ENCODE results near the gene MYL10.

The MYL10 gene

DNA sequence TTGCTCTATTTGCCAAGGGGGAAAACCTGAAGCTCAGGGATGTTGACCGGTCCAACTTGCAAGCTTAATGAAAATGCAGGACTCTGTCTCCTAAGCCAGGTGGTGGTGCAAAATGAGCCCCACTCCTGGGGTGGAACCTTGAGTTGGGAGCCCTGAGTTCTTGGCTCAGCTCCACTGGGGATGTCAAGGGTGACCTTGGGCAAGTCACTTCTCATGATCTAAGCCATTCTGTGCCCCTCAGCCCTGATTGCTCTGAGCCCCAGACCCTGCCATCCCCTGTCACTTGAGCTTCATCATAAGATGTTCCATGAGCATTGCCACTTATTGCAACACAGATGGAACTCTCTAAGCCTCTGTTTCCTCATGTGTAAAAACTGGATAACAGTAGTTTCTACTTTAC, 33.9 kb downstream of the MYL10 start:
- FAIRE-seq, result no peak

DNA sequence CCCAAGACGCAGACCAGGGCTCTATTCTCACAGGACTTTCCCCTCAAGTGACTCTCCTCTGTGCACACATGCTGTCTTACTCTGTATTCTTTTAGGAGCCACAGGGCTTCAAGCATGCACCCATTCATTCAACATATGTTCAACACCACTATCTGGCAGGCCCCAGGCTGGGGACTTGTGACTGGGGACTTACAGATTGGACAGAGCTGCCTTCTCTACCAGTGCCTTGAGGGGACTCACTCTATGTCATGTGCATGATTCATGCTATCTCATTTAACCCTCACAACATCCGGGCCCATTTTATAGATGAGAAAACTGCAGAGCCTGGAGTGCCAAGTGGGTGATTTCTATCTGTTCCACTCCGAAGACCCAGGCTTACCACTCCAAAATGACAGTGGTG, 34.3 kb downstream of the MYL10 start:
- FAIRE-seq, result no peak

DNA sequence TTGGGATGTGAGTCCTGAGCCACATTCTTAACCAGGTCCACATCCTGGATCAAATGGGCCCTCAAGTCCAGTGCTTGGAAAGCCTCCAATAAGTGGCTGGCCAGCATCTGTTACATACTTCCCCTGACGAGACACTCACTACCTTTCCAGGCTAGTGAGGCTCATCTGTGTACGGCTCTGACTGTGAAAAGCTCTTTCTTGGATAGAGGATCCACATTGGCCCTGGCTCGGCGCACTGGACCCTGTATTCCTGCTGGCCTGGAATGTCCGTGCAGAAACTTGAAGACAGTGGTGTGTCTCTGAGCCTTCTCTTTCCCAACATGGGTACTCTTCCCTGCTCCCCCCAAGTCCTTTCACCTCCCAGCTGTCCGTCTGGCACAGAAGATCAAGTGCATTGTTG, 35.5 kb downstream of the MYL10 start:
- no peak for FAIRE-seq

DNA sequence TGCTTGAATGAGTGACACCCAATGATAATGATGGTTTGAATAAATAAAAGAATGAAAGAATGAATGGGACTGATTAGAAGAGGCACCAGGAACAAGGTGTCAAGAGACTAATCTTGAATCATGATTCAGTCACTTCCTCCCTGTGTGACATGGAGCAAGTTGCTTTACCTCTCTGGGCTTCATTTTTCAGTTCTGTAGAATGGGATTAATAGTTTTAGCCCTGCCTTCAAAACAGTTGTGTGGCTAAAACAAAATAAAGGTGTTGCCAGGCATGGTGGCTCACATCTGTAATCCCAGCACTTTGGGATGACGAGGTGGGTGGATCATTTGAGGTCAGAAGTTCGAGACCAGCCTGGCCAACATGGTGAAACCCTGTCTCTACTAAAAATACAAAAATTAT, 37.6 kb downstream of the MYL10 start:
- FAIRE-seq, result no peak

DNA sequence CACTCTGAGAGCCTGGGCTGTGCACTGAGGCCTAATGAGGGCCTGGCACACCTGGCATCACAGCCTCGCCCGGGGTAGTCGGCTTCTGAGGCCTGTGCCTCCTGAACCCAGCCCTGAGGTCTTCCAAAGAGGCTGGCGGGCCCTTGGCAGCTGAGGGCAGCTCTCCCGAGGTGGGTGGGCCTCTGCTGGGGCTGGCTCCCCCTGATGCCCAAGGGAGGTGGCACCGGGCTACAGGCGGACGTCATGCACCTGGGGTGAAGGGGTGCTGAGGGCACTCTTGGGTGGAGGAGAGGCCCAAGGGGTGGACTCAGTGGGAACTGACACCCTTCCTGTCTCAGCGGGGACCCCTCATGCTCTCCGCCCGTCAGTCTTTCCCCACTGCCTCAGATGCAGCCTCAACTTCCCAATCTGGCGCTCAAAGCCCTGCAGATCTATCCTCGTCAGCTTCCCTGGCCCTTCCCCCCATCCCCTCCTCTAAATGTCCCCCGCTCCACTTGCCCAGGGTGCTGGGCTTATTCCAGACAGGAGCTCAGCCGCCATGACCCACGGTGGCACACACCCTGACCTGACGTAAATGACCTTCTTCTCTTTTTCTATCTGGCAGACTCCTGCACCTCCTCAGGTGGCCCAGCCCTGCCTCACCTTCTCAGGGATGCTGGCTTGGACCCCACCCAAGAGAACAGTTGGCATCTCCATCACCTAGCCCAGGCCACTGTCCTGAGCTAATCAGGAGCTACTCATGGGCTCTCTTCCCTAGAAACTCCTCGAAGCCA, 38.2 kb downstream of the MYL10 start:
- no peak for FAIRE-seq

GRCh38 chr7:101589976-101590662, 39.0 kb downstream of the MYL10 start:
- FAIRE-seq, result no peak

GRCh38 chr7:101589052-101589451, 40.0 kb downstream of the MYL10 start:
- FAIRE-seq, result no peak

DNA sequence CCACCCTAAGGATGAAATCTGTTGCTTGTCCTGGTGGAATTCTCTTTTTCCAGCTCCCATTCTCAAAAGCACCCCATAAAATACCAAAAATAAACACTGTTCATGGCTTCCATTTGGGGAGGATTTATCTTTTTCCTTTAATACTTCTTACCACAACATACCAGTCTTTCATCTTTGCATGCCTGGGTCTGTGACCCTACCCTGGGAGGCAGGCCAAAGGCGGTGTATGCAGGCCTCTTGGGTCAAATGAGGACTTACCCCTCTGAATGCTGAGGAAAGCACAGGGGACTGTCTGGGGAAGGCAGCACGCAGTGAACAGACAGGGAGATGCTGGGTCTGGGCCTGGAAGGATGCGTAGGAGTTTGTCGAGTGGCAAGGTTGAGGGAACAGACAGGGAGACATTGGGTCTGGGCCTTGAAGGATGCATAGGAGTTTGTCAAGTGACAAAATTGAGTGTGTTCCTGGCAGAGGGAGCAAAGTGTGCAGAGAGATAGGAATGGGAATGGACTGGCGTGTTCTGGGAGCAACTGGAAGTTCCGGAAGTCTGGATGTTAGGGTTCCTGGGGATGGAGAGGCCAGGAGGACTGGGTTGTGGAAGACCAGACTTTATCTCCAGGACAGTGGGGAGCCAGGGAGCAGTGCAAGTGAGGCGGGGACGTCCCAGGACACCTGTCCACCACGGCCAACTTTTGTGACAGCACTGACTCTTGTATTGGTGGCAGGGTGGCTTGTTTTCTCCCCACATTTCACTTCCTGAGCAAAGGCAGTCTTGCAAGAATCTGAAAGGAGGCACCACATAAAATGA, 40.8 kb downstream of the MYL10 start:
- no peak for FAIRE-seq

GRCh38 chr7:101586906-101587677, 42.0 kb downstream of the MYL10 start:
- no peak for FAIRE-seq

DNA sequence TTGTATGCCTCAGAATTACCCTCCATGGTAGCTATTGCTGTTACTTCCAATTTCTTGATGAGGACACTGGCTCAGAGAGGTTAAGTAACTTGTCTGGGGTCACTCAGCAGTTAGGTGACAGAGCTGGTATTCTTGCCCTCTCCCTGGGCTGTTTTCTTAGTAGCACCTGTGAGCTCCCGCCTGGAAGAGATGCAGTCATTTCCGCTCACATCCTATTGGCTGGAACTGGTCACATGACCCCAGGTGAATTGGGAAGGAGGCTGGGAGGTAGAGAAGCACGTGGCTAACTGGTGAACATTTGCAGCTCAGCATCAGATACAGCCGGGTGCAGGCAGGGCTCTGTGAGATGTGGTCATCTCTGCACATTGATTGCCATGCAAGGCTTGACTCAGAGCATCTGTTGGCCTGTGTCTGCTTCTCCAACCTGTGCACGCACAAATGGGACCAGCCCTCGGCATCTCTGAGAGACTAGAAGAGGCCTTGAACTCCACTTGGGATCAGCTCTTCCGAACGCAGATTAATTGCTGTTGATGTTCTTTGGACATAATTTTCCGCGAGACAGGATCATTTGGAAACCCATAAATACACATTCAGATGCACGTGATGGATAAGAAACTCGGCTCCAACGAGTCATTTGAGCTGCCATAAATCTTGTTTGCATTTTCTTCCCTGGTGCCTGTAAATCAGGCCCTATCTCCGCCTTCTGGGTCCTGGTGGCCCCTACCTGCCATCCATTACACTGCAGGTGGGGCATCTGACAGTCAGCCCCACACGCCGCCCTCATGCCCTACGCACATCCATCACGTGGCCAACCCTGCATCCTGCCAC, 42.8 kb downstream of the MYL10 start:
- no peak for FAIRE-seq

DNA sequence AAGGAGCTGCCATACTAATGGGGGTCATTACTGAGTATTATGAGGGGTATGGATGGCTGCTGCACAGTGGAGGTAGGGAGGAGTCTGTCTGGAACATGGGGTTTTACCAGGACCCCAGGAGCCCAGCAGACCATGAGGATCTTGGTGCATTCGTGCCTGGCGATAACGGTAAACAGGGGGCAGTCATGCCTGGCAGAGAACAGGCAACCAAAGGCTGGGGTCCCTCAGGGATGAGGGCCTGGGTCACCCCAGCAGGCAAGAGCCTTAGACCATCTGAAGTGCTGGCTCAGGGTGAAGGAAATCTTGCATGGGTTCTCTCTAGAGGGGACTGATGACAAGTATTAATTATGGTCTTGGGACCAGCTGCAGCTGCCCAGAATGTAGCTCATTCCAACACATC, 46.1 kb downstream of the MYL10 start:
- no peak for FAIRE-seq

DNA sequence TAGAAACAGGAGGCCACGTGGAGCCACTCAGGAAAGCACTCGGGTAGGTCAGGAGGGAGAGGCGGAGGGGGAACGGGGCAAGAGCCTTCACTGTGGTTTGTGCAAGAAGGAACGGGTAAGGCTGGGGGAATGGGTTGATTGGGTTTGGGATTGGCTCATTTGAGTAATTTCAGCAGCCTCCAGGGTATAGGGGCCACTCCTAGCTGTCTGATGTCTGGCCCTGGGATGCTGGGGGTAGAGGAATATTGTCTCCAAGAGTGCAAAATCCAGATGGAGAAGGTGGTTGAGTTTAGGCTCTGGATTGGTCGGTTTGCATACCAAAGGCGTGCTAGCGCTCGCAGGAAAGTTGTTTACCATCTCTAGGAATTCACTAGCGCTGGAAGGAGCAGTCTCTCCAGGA, 47.2 kb downstream of the MYL10 start:
- no peak for FAIRE-seq

DNA sequence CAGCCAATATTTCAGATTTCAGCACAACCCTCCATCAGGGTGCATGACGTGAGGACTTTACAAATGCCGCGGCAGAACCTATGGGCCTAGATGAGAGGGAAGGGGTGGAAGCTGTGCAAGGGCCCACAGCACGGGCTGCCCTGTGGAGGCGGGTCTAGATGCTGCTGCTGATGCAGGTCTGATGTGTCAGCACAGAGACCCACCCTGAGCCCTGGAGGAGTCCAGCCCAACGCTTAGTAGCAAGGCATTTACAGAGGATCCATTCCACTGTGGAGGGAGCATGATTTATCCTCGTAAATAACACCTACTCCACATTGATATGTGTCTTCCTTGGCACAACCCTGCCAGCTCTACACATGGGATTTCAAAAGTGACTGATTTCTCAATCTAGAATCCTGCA, 48.5 kb downstream of the MYL10 start:
- FAIRE-seq, result no peak

DNA sequence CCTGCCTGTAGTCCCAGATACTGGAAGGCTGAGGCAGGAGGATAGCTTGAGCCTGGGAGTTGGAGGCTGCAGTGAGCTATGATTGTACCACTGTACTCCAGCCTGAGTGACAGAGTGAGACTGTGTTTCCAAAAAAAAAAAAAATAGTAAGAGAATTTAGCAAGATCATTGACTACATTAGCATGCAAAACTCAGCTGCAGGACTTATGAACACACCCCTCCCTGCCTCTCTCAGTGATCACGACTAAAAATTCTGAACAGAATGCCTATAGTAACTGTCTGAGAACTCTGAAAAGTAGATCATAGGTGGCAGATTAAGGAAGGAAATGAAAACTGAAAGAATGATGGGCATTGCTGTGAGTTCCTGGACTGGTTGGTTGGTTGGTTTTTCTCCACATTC, 50.5 kb downstream of the MYL10 start:
- FAIRE-seq, result no peak

DNA sequence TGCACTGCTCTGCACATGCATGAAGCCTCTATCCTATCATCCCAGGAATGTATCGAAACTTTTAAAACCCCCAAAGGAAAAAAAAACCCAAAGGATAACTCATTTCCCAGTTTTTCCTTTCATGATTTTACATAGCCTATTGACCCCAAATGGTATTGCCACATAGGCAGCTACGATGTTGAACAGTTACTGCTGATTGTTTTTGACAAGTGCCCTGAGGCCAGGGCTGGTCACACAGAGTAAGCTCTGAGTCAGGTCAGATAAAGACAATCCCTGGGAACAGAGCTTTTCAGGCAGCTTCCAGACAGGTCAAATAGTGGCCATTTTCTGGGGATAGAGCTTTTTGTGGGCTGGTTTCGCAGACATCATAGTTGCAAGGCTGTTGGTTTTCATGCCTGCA, 52.1 kb downstream of the MYL10 start:
- FAIRE-seq, result no peak

DNA sequence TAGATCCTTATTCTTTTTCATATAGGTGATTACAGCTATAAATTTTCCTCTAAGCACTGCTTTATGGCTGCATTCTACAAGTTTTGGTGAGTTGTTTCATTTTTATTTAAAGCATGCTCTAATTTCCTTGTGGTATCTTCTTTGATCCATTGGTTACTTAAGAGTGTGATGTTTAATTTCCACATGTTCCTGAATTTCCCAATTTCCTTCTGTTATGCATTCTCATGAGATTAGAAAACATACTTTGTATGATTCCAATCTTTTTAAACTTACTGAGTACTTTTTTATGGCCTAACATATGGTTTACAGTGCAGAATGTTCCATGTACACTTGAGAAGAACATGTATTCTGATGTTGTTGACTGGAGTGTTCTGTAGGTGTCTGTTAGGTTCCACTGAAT, 53.4 kb downstream of the MYL10 start:
- FAIRE-seq, result no peak

DNA sequence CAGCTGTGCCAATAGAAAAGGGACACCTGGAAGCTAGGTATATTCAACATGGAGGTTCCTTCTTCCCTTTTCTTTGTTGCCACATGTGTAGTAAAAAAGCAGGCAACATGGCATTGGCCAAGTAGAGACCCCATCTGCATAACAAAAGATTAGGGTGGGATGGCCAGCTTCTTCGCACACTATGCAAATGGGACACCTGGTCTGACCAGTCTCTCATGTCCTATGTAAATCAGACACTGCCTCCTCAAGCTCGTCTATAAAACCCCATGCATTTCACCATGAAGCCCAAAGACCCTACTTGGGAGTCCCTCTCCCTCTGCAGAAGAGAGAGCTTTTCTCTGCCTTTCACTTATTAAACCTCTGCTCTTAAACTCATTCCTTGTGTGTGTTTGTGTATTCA, 53.9 kb downstream of the MYL10 start:
- no peak for FAIRE-seq

- no peak for FAIRE-seq
Observed at GRCh38 chr7:101572156-101572555, 56.9 kb downstream of the MYL10 start.

- no peak for FAIRE-seq
Observed at GRCh38 chr7:101567230-101567629, 61.9 kb downstream of the MYL10 start.

GRCh38 chr7:101565601-101566209, 63.4 kb downstream of the MYL10 start:
- FAIRE-seq, result no peak

DNA sequence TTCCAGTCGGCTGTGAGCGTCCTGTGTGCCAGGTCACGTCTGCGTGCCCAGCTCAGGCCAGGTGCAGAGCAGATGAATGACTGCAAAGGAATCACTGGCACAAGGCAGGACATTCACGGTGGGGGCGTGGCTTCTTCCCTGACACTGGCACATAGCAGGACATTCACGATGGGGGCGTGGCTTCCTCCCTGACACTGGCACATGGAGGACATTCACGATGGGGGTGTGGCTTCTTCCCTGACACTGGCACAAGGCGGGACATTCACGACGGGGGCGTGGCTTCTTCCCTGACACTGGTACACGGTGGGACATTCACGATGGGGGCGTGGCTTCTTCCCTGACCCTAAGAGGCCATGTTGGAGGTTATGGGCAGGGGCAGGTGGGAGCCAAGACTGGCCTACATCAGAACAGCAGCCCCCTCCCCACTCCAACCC, 64.3 kb downstream of the MYL10 start:
- no peak for FAIRE-seq

All from colon (tissue), 2 donors.